NK-92 (cell line): ENCODE data around the gene IFNL1.
A peak's percentile ranks its signal among the peaks of the same experiment; 100 is the strongest.
"Not testable (repeated sequence)": the region's sequence is repeated elsewhere in the genome, so short reads cannot be mapped to it uniquely, and the experiment has no call there.

Experiments used
- DNase-seq: peaks from one replicate; lab custom pipeline; 2025; ENCODE audit not compliant: unreplicated experiment; lab: John Stamatoyannopoulos, UW

The IFNL1 gene

GRCh38 chr19:39328046-39328705 is 32.0 kb downstream of the IFNL1 start:
- no peak for DNase-seq

GRCh38 chr19:39329948-39330347 is 33.7 kb downstream of the IFNL1 start:
- DNase-seq = no peak

- no peak for DNase-seq
Measured at GRCh38 chr19:39332293-39332692, 36.1 kb downstream of the IFNL1 start.

GRCh38 chr19:39332738-39333137 is 36.5 kb downstream of the IFNL1 start:
- DNase-seq = not testable (repeated sequence)

- no peak for DNase-seq
Measured at GRCh38 chr19:39333507-39333906, 37.3 kb downstream of the IFNL1 start.

GRCh38 chr19:39334444-39334976 is 38.3 kb downstream of the IFNL1 start:
- DNase-seq = no peak

GRCh38 chr19:39335168-39335548 is 39.0 kb downstream of the IFNL1 start:
- DNase-seq = no peak

- DNase-seq = no peak
Measured at GRCh38 chr19:39336483-39336882, 40.3 kb downstream of the IFNL1 start.

GRCh38 chr19:39339674-39340073 is 43.5 kb downstream of the IFNL1 start:
- no peak for DNase-seq

GRCh38 chr19:39340156-39340555 is 43.9 kb downstream of the IFNL1 start:
- not testable (repeated sequence) for DNase-seq

GRCh38 chr19:39341129-39341718 is 45.0 kb downstream of the IFNL1 start:
- DNase-seq = no peak

GRCh38 chr19:39341719-39342604 is 45.8 kb downstream of the IFNL1 start, which contains the start of gene SAMD4B:
SAMD4B (plus strand) TSS chr19:39342421; CDS start chr19:39356894, 14,473 bp downstream.
- DNase-seq = peak; percentile 78

- DNase-seq = no peak
Measured at GRCh38 chr19:39342647-39343305, 46.6 kb downstream of the IFNL1 start.

- no peak for DNase-seq
Measured at GRCh38 chr19:39345956-39346355, 49.7 kb downstream of the IFNL1 start.

GRCh38 chr19:39347332-39348164 is 51.3 kb downstream of the IFNL1 start:
- no peak for DNase-seq
